Measurements from ENCODE around the gene FBXO46. TPM values are rescaled to one million over a fixed set of nuclear protein-coding genes. Genes with fewer than 3 reads are reported as not detected.
A peak's percentile ranks its signal among the peaks of the same experiment; 100 is the strongest.

The FBXO46 gene
- total and polyA plus RNA-seq, 2 donors (not counting 1 experiment from before 2014, with no cell fraction given), result 19.9 to 44.5 TPM

- Mint-ChIP-seq H3K9me3 (ENCODE audit: insufficient read depth) (no peaks in the 10 kb centered on the region), H3K27ac (peak overlapping the region; percentile 86), H3K27me3 (no peaks in the 10 kb centered on the region), H3K4me3 (peak overlapping the region; percentile 90), H3K4me1 (peaks cover 29% of the 10 kb centered on the region)
- H2AFZ ChIP-seq (ENCODE audit: insufficient read depth, low read depth, low read length, poor library complexity, severe bottlenecking), result peak overlapping the region; percentile 93
- H3K36me3 ChIP-seq (replicated peaks in 1 of 2; ENCODE audit: control extremely low read depth in 1 of 2, control insufficient read depth in 1 of 2, extremely low read depth in 1 of 2, insufficient read depth in 2 of 2, low read length in 1 of 2), result no peaks in the 10 kb centered on the region
- H4K20me1 ChIP-seq (ENCODE audit: control insufficient read depth, insufficient read depth, low read length, poor library complexity, severe bottlenecking), result no peaks in the 10 kb centered on the region
- TF ChIP-seq CTCF (IDR thresholded peaks at IDR 0.05) (peak; percentile 96), EZH2 (IDR thresholded peaks at IDR 0.05; ENCODE audit: borderline replicate concordance, insufficient read depth, low read depth, low read length, poor library complexity, severe bottlenecking) (no peak)
- H3K9ac ChIP-seq (ENCODE audit: low read length), result peak overlapping the region; percentile 78
- ChIA-PET CTCF (interaction anchor here (0.6 to 8.3 kb wide), 17 partner anchors 9 to 278 kb away, joined by 3 to 302 read pairs (median 8); partner anchors contain the start of genes CCDC61, DMWD, FOXA3 and QPCTL), POLR2A (interaction anchor here (0.6 to 3.9 kb wide), 9 partner anchors 12 to 301 kb away, joined by 3 to 23 read pairs (median 4); partner anchors contain the start of genes DMPK, DMWD, FBXO46 and SYMPK)
- H3K79me2 ChIP-seq (ENCODE audit: control insufficient read depth, insufficient read depth, low read length), result no peaks in the 10 kb centered on the region
- peak overlapping the region; percentile 96 for H3K4me2 ChIP-seq (replicated peaks; ENCODE audit: low read depth, low read length, poor library complexity, severe bottlenecking)
- 3% methylated on average over 79 of the region's 79 CpGs for WGBS (ENCODE audit: insufficient coverage)
- peak; percentile 68 for ATAC-seq (ENCODE audit: low read depth)
- intact Hi-C loops (cut with micrococcal nuclease), result loop anchor here (1.0 kb wide), 5 partner anchors 9 to 225 kb away; partner anchors contain the start of genes CCDC61 and SYMPK
- H3K4me1 ChIP-seq (ENCODE audit: control insufficient read depth in 2 of 2, insufficient read depth in 2 of 2, low read length in 2 of 2), result peaks cover 12 to 32% of the 10 kb centered on the region in 2 donors
- peaks cover 0 to 3% (median 0%) of the 10 kb centered on the region in 3 donors for H3K9me3 ChIP-seq (ENCODE audit: control extremely low read depth in 1 of 3, control insufficient read depth in 2 of 3, insufficient read depth in 1 of 3, low read length in 2 of 3)
- H3K27ac ChIP-seq (ENCODE audit: low read length in 2 of 2), result peak overlapping the region; percentile 29 to 56
- peaks cover 0 to 28% (median 8%) of the 10 kb centered on the region in 4 experiments for H3K27me3 ChIP-seq (replicated peaks in 1 of 4; ENCODE audit: control extremely low read depth in 1 of 4, control insufficient read depth in 3 of 4, insufficient read depth in 4 of 4, low read length in 3 of 4)
- peak overlapping the region in 4 of 5 experiments; percentile 71 to 88 (median 82) for H3K4me3 ChIP-seq (ENCODE audit: control extremely low read depth in 1 of 5, extremely low read depth in 1 of 5, insufficient read depth in 1 of 5, low read depth in 2 of 5, low read length in 4 of 5)
- DNase-seq, result peak; percentile 95
Observed at GRCh38 chr19:45770192-45771101, 39.8 kb upstream of the FBXO46 start.
